Activated CD8-positive, alpha-beta memory T cell treated with anti-CD3 and anti-CD28 coated beads, Interleukin-2, amount 50 U/mL, for 48 hours (primary cell): ENCODE data around the gene YPEL4.

ENCODE experiments used
- DNase-seq: peaks from one replicate; pipeline ENCODE4 v3.0.0-alpha.2; 2020

The YPEL4 gene

GRCh38 chr11:57630171-57630570, 19.5 kb downstream of the YPEL4 start:
- DNase-seq, result no peak

- DNase-seq, result no peak
Observed at GRCh38 chr11:57626895-57627294, 22.8 kb downstream of the YPEL4 start.

- DNase-seq, result no peak
Observed at GRCh38 chr11:57624864-57625263, 24.8 kb downstream of the YPEL4 start.

GRCh38 chr11:57622263-57622662, 27.4 kb downstream of the YPEL4 start:
- DNase-seq, result no peak

- DNase-seq, result no peak
Observed at GRCh38 chr11:57620467-57620866, 29.2 kb downstream of the YPEL4 start.

GRCh38 chr11:57619331-57619730, 30.4 kb downstream of the YPEL4 start:
- no peak for DNase-seq

GRCh38 chr11:57618438-57618837, 31.3 kb downstream of the YPEL4 start:
- DNase-seq, result no peak

GRCh38 chr11:57616595-57616994, 33.1 kb downstream of the YPEL4 start:
- DNase-seq, result no peak

GRCh38 chr11:57615308-57615707, 34.4 kb downstream of the YPEL4 start:
- DNase-seq, result no peak

- DNase-seq, result no peak
Observed at GRCh38 chr11:57614234-57614772, 35.4 kb downstream of the YPEL4 start.

GRCh38 chr11:57610170-57610569, 39.5 kb downstream of the YPEL4 start:
- DNase-seq, result no peak

- DNase-seq, result no peak
Observed at GRCh38 chr11:57605028-57605420, 44.7 kb downstream of the YPEL4 start.

GRCh38 chr11:57604296-57605027, 45.2 kb downstream of the YPEL4 start:
- DNase-seq, result no peak

- no peak for DNase-seq
Observed at GRCh38 chr11:57601297-57601696, 48.4 kb downstream of the YPEL4 start.

GRCh38 chr11:57599381-57599780, 50.3 kb downstream of the YPEL4 start:
- DNase-seq, result no peak

- no peak for DNase-seq
Observed at GRCh38 chr11:57598831-57599155, 50.9 kb downstream of the YPEL4 start.

- DNase-seq, result no peak
Observed at GRCh38 chr11:57597916-57598830, 51.5 kb downstream of the YPEL4 start.

- DNase-seq, result no peak
Observed at GRCh38 chr11:57597461-57597915, 52.2 kb downstream of the YPEL4 start, which contains the start of gene SERPING1. TSS of gene SERPING1 (plus strand) at chr11:57597685. CDS start at chr11:57598271, 586 bp downstream.

GRCh38 chr11:57596266-57596885, 53.3 kb downstream of the YPEL4 start:
- DNase-seq, result no peak
